Heart left ventricle (tissue), 16 donors: ENCODE measurements around the gene IGF2. TPM values are rescaled to one million over a fixed set of nuclear protein-coding genes. Genes with fewer than 3 reads are reported as not detected.

Experiments used
- ATAC-seq, 4 donors: fragments of 200-7000 bp; cut with Tn5 transposase; one replicate each; pipeline ENCODE4 v1.9.1; 2020 to 2022; ENCODE audit warnings: moderate library complexity in 4 of 4, mild to moderate bottlenecking in 3 of 4, moderate number of reproducible peaks in 1 of 4
- DNase-seq, 5 donors: peaks; one replicate each; pipeline ENCODE4 v3.0.0-alpha.2; 2020
- H3K27ac ChIP-seq, 12 donors: fragments of 200-600 bp; sonication (generic) in 4 of 12; one replicate each; pipeline versions ENCODE4 v1.5.0 to v1.8.0; 2016 to 2022; ENCODE audit warnings: mild to moderate bottlenecking in 2 of 12
- H3K27me3 ChIP-seq, 9 donors: fragments of 200-600 bp; sonication (generic) in 2 of 9; one replicate each; pipeline versions ENCODE4 v1.5.1 to v1.8.0; 2016 to 2022; ENCODE audit warnings: mild to moderate bottlenecking in 3 of 9
- H3K36me3 ChIP-seq, 9 donors: fragments of 200-600 bp; sonication (generic) in 2 of 9; one replicate each; pipeline versions ENCODE4 v1.5.0 to v1.8.0; 2018 to 2022; ENCODE audit warnings: mild to moderate bottlenecking in 2 of 9
- H3K4me1 ChIP-seq, 12 donors: fragments of 200-600 bp; sonication (generic) in 4 of 12; one replicate each; pipeline versions ENCODE4 v1.5.0 to v1.8.0; 2016 to 2022; ENCODE audit warnings: mild to moderate bottlenecking in 3 of 12
- H3K4me3 ChIP-seq, 12 donors: fragments of 200-600 bp; sonication (generic) in 4 of 12; one replicate each; pipeline versions ENCODE4 v1.5.0 to v1.8.0; 2017 to 2022; ENCODE audit warnings: mild to moderate bottlenecking in 9 of 12, moderate library complexity in 4 of 12
- H3K9me3 ChIP-seq, 12 donors: fragments of 200-600 bp; sonication (generic) in 4 of 12; one replicate each; pipeline versions ENCODE4 v1.5.0 to v1.8.0; 2016 to 2022; ENCODE audit warnings: mild to moderate bottlenecking in 1 of 12
- POLR2A ChIP-seq, 2 donors: fragments of 450-650 bp; IDR thresholded peaks; one replicate each; pipeline ENCODE4 v1.6.1; 2017; ENCODE audit warnings: antibody characterized with exemption in 2 of 2, mild to moderate bottlenecking in 2 of 2, moderate library complexity in 2 of 2
- WGBS, 4 donors: extraction: QIAGEN DNeasy Blood & Tissue Kit in 2 of 4; methylation state at CpG; one replicate each; pipeline versions ENCODE4 v1.1.5 to v1.1.7; 2013 to 2018; 5-methylcytosine and 5-hydroxymethylcytosine counted together
- intact Hi-C, 10 donors: fragments of 100-400 bp; cut with DNase I; formaldehyde crosslinking; loops; one replicate each; pipeline versions ENCODE4 v1.11.1 to v1.14.2; 2022
- polyA plus RNA-seq, 2 donors: library from polyadenylated mRNA; stranded (reverse); fragments of 200-250 nt; gene quantifications; one replicate each; pipeline ENCODE4 v1.2.3, GENCODE V29; 2013
- total RNA-seq, 9 donors: library from RNA; depleted of rRNA in 2 of 9; stranded (reverse); fragments of >200 nt in 2 of 9; fragmentation: NEBNext Ultra II Directional in 3 of 9; extraction: Animal tissue kit (Norgen Biotek cat#: 25700) in 3 of 9; gene quantifications; one replicate each; pipeline versions ENCODE4 v1.1.0 to v1.2.4, GENCODE V29; 2016 to 2023
- TF ChIP-seq, protein P1 (sequence below), 12 donors: fragments of 200-600 bp; sonication (generic) in 4 of 12; IDR thresholded peaks; one replicate each; pipeline versions ENCODE4 v1.5.0 to v1.8.0; 2018 to 2022; ENCODE audit warnings: antibody characterized with exemption in 12 of 12, mild to moderate bottlenecking in 5 of 12
- donor health status: ischemic (EF 13 %, LVEDD 7.1; RV severe dilation, severe dysfunction).
- donor health status: healthy with polysubstance abuse.
- donor health status: DM: no; HTN: yes; CAD: no.
- donor health status: DM: no; HTN: no; CAD: no.
- donor health status: ischemic (EF 25% LVEDD 6.9; RV normal size, moderate dysfunction).
- donor health status: ischemic (EF 25% LVEDD 5.7; RV mildly dilated, moderate dysfunction).
- donor health status: healthy.
- donor health status: DM: yes; HTN: yes; CAD: no.
- donor health status: ischemic (EF 35%, LVEDD 5.7; RV mildly dilated, moderate dysfunction).
- donor health status: nonischemic (EF 11% LVEDD 7.7; RV severe dilation, severe dysfunction).
- donor health status: DM: yes; HTN: yes; CAD: no.
- donor health status: PGD.
- donor health status: ischemic (EF 29% LVEDD 5.4; RV normal size, mild dysfunction).
- donor health status: nonischemic (EF 23%, LVEDD 6.1; RV moderate dilation, normal function).

IGF2 gene
- total and polyA plus RNA-seq, 11 donors = 48.9 to 175 (median 99.3) TPM

DNA sequence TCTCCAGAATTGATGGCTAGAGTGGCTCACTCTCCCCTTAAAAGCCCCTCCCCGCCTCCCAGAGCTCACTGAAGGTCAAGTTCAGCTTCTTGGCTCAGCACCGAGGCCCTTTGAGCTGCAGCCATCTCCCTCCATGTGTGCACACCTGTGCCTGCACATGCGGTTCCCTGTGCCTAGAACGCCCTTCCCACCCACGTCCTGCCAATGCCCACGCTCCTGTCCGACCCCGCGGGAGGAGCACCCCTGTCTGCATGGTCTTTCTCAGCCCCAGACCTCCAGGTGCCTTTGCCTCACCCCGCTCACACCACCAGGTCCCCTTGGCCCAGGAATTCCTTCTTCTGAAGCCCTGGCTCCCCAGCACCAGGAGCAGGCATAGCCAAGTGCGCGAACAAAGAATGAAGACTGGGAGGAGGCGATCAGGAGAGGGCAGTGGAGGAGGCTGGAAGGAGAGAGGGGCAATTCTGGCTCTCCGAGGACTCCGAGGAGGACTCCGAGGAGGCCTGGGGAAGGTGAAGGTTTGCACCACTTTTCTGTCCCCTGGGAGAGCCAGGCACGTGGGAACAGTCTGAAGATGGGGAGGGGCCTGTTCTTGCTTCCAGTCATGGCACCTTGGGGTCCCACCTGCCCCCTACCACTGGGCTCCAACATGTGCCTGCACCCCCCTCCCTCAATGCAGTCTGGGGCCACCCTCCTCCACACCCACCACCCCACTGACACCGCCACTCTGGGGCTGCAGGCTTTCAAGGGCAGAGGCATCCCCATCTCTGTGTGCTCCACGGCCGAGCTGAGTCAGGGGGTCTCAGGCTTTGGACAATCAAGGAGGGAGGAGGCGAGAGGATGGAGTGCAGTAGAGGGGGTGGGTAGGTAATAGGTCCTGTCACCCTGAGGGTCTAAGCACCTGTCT is 17.7 kb downstream of the IGF2 start:
- WGBS, 4 donors = 80 to 87% (median 84%) methylated on average over 21 of the region's 21 CpGs
- Histone ChIP-seq H3K4me3 (no peak overlapping the region), H3K9me3 (peaks cover 0 to 10% (median 4%) of the 10 kb centered on the region in 12 donors), H3K27me3 (peaks cover 0 to 21% (median 6%) of the 10 kb centered on the region in 9 donors), H3K4me1 (no peaks in the 10 kb centered on the region), H3K36me3 (no peaks in the 10 kb centered on the region), H3K27ac (no peak overlapping the region)
- peak in 1 of 5 donors; percentile 47 for DNase-seq
- intact Hi-C loops = loop anchor here in 2 of 10 donors (5.0 kb wide), 2 partner anchors 34 to 49 kb away; no protein-coding TSS in a partner anchor
- ATAC-seq = peak in 1 of 4 donors; percentile 11
- TF ChIP-seq, protein P1, sequence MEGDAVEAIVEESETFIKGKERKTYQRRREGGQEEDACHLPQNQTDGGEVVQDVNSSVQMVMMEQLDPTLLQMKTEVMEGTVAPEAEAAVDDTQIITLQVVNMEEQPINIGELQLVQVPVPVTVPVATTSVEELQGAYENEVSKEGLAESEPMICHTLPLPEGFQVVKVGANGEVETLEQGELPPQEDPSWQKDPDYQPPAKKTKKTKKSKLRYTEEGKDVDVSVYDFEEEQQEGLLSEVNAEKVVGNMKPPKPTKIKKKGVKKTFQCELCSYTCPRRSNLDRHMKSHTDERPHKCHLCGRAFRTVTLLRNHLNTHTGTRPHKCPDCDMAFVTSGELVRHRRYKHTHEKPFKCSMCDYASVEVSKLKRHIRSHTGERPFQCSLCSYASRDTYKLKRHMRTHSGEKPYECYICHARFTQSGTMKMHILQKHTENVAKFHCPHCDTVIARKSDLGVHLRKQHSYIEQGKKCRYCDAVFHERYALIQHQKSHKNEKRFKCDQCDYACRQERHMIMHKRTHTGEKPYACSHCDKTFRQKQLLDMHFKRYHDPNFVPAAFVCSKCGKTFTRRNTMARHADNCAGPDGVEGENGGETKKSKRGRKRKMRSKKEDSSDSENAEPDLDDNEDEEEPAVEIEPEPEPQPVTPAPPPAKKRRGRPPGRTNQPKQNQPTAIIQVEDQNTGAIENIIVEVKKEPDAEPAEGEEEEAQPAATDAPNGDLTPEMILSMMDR (IDR thresholded peaks at IDR 0.05) = no peak
- TF ChIP-seq POLR2A (IDR thresholded peaks at IDR 0.05) = no peak

- no peak for ATAC-seq
- peak in 1 of 5 donors; percentile 42 for DNase-seq
- H3K27ac ChIP-seq = no peak overlapping the region
- intact Hi-C loops = loop anchor here in 2 of 10 donors (5.0 kb wide), 2 partner anchors 33 to 48 kb away; no protein-coding TSS in a partner anchor
- H3K4me1 ChIP-seq = no peaks in the 10 kb centered on the region
- H3K36me3 ChIP-seq = no peaks in the 10 kb centered on the region
- H3K4me3 ChIP-seq = no peak overlapping the region
- peaks cover 0 to 17% (median 4%) of the 10 kb centered on the region in 12 donors for H3K9me3 ChIP-seq
- 52 to 55% (median 52%) methylated on average over 21 to 23 of the region's 23 CpGs for WGBS, 4 donors
- peaks cover 0 to 21% (median 6%) of the 10 kb centered on the region in 9 donors for H3K27me3 ChIP-seq
- TF ChIP-seq POLR2A (IDR thresholded peaks at IDR 0.05) = no peak
- TF ChIP-seq, protein P1 (IDR thresholded peaks at IDR 0.05) = no peak
Observed at GRCh38 chr11:2120359-2121100, 18.7 kb downstream of the IGF2 start.

DNA sequence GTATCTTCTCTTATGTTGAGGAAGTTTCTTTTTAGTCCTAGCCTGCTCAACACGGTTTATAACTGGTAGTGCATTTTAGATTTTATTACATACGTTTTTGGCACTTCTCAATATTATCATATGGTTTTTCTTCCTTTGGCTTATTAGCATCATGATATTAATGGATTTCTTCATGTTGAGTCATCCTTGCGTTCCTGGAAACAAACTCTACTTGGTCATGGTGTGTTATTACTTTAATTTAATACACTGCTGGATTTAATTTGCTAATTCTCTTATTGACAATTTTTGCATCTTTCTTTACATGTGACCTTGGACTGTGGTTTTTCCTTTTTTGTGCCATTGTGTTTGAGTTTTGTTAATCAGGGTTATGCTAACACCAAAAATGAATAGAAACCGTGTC is 20.5 kb downstream of the IGF2 start:
- peaks cover 0 to 21% (median 6%) of the 10 kb centered on the region in 9 donors for H3K27me3 ChIP-seq
- H3K4me3 ChIP-seq = no peak overlapping the region
- TF ChIP-seq POLR2A (IDR thresholded peaks at IDR 0.05) = no peak
- TF ChIP-seq, protein P1 (IDR thresholded peaks at IDR 0.05) = no peak
- DNase-seq (no peak), ATAC-seq (no peak)
- intact Hi-C loops = no loop called here
- WGBS, 4 donors = 87 to 90% (median 88%) methylated on average over 4 of the region's 4 CpGs
- H3K9me3 ChIP-seq = peaks cover 0 to 17% (median 4%) of the 10 kb centered on the region in 12 donors
- H3K27ac ChIP-seq = no peak overlapping the region
- H3K4me1 ChIP-seq = no peaks in the 10 kb centered on the region
- no peaks in the 10 kb centered on the region for H3K36me3 ChIP-seq

DNA sequence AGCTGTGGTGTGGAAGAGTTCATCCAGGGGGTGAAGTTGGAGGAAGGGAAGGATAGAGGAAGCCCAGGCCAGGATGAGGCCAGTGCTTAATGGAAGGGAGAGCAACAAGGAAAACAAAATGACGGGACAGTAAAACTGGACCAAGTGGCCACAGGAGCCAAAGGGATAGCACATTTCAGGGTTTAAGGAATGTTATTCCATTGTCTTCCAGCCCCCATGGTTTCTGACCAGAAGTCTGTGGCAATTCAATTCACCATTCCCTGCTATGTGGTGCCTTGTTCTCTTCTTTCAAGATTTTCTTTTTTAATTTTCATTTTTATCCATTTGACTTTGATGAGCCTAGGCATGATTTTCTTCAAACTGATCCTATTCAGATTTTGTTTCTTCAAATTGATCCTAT is 22.5 kb downstream of the IGF2 start:
- Histone ChIP-seq H3K27ac (no peak overlapping the region), H3K36me3 (no peaks in the 10 kb centered on the region), H3K4me1 (no peaks in the 10 kb centered on the region), H3K9me3 (peaks cover 0 to 17% (median 4%) of the 10 kb centered on the region in 12 donors), H3K4me3 (no peak overlapping the region), H3K27me3 (peaks cover 0 to 20% (median 6%) of the 10 kb centered on the region in 9 donors)
- intact Hi-C loops = no loop called here
- no peak for DNase-seq
- 89 to 98% (median 91%) methylated on average over 1 of the region's 1 CpG for WGBS, 4 donors
- TF ChIP-seq POLR2A (IDR thresholded peaks at IDR 0.05) = no peak
- TF ChIP-seq, protein P1 (IDR thresholded peaks at IDR 0.05) = no peak
- ATAC-seq = no peak
